ENCODE results near the gene SEPTIN8. TPM values are rescaled to one million over a fixed set of nuclear protein-coding genes. Genes with fewer than 3 reads are reported as not detected.

Gene SEPTIN8
- total and polyA plus RNA-seq, 10 of the 15 experiments (the other 5 are each of a cell fraction or from before 2014, with no cell fraction given), result 6.1 to 96.1 (median 29.4) TPM

DNA sequence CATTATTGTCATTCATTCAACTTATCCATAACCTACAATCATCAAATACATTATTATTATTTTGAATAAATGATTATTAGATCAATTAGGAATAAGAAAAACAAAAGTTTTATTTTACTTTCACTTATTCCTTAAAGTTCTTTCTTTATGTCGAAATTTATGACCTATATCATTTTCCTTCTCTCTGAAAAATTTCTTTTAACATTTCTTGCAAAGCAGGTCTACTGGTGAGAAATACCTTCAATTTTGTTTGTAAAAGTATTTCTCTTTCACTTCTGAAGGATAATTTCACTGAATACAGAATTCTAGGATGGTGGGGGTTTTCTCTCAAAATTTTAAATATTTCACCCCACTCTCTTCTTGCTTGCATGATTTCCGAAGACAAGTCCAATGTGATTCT is 32.4 kb downstream of the SEPTIN8 start:
- no peak for FAIRE-seq
- intact Hi-C loops (cut with micrococcal nuclease; ENCODE audit: unreplicated experiment), result no loop called here
- Histone ChIP-seq H3K36me3 (ENCODE audit: control insufficient read depth in 2 of 2, insufficient read depth in 2 of 2, low read length in 1 of 2) (no peaks in the 10 kb centered on the region), H3K27me3 (replicated peaks in 1 of 2; ENCODE audit: control insufficient read depth in 2 of 2, insufficient read depth in 2 of 2, low read length in 1 of 2) (no peaks in the 10 kb centered on the region), H3K4me1 (ENCODE audit: control insufficient read depth, insufficient read depth, low read length) (peaks cover 2% of the 10 kb centered on the region), H4K20me1 (ENCODE audit: control insufficient read depth, insufficient read depth) (no peaks in the 10 kb centered on the region), H2AFZ (ENCODE audit: control insufficient read depth, low read depth, low read length) (no peak overlapping the region), H3K4me3 (no peak overlapping the region), H3K4me2 (ENCODE audit: control insufficient read depth, insufficient read depth) (no peak overlapping the region), H3K27ac (ENCODE audit: control insufficient read depth, insufficient read depth) (no peak overlapping the region), H3K9me3 (replicated peaks; ENCODE audit: control insufficient read depth, insufficient read depth, low read length) (no peaks in the 10 kb centered on the region; the same call in 2 of the 3 replicates), H3K79me2 (ENCODE audit: control insufficient read depth, insufficient read depth, low read length) (no peaks in the 10 kb centered on the region), H3K9ac (ENCODE audit: control insufficient read depth, insufficient read depth, low read length) (no peak overlapping the region)
- POLR2A ChIA-PET, result interaction anchor here (1.0 kb wide), 1 partner anchor 13 kb away, joined by 3 read pairs; no protein-coding TSS in a partner anchor
- BruUV-seq (replicated peaks), result no TSS peak
- RAD21 ChIA-PET (ENCODE audit: unreplicated experiment), result no interaction called here
- SMC1A ChIA-PET (ENCODE audit: uncharacterized antibody, unreplicated experiment), result interaction anchor here (2.4 kb wide), 1 partner anchor 63 kb away, joined by 6 read pairs; no protein-coding TSS in a partner anchor
- 100% methylated on average over 2 of the region's 2 CpGs for WGBS (ENCODE audit: insufficient coverage, insufficient replicate concordance, low lambda C conversion rate, missing lambda C conversion rate)
- ATAC-seq, result no peak
- in situ Hi-C loops (cut with MboI), result no loop called here
- CTCF ChIA-PET, result interaction anchor here (1.2 to 1.8 kb wide), 5 partner anchors 10 to 219 kb away, joined by 3 to 6 read pairs (median 3); no protein-coding TSS in a partner anchor
- TF ChIP-seq RELA (IDR thresholded peaks at IDR 0.05; ENCODE audit: borderline replicate concordance, partially characterized antibody) (no peak), TCF7 (IDR thresholded peaks at IDR 0.05; ENCODE audit: borderline replicate concordance) (no peak), MYC (IDR thresholded peaks at IDR 0.05; ENCODE audit: insufficient read depth, insufficient read length, insufficient replicate concordance, low read length, severe bottlenecking) (no peak), ETV6 (conservative IDR thresholded peaks at IDR 0.05 in 1 of 2, IDR thresholded peaks at IDR 0.05 in 1 of 2; ENCODE audit: borderline replicate concordance in 1 of 2, low read depth in 1 of 2) (no peak)
- TF ChIP-seq, protein P1, sequence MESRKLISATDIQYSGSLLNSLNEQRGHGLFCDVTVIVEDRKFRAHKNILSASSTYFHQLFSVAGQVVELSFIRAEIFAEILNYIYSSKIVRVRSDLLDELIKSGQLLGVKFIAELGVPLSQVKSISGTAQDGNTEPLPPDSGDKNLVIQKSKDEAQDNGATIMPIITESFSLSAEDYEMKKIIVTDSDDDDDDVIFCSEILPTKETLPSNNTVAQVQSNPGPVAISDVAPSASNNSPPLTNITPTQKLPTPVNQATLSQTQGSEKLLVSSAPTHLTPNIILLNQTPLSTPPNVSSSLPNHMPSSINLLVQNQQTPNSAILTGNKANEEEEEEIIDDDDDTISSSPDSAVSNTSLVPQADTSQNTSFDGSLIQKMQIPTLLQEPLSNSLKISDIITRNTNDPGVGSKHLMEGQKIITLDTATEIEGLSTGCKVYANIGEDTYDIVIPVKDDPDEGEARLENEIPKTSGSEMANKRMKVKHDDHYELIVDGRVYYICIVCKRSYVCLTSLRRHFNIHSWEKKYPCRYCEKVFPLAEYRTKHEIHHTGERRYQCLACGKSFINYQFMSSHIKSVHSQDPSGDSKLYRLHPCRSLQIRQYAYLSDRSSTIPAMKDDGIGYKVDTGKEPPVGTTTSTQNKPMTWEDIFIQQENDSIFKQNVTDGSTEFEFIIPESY (IDR thresholded peaks at IDR 0.05), result no peak
- TF ChIP-seq, protein P2, sequence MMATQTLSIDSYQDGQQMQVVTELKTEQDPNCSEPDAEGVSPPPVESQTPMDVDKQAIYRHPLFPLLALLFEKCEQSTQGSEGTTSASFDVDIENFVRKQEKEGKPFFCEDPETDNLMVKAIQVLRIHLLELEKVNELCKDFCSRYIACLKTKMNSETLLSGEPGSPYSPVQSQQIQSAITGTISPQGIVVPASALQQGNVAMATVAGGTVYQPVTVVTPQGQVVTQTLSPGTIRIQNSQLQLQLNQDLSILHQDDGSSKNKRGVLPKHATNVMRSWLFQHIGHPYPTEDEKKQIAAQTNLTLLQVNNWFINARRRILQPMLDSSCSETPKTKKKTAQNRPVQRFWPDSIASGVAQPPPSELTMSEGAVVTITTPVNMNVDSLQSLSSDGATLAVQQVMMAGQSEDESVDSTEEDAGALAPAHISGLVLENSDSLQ (IDR thresholded peaks at IDR 0.05), result no peak
- DNase-seq (ENCODE audit: low read depth, low spot score), result no peak

Measured in GM12878 (cell line).